Tongue (tissue), 2 donors: Measurements from ENCODE around the gene FLCN. TPM values are rescaled to one million over a fixed set of nuclear protein-coding genes. Genes with fewer than 3 reads are reported as not detected.
"Not testable (repeated sequence)": the region's sequence is repeated elsewhere in the genome, so short reads cannot be mapped to it uniquely, and the experiment has no call there.

Experiments
- DNase-seq: peaks from one replicate; pipeline ENCODE4 v3.0.0-alpha.2; 2015
- total RNA-seq: library from RNA; depleted of rRNA; stranded (reverse); fragments of >200 nt; gene quantifications from one replicate; pipeline ENCODE4 v1.2.3, GENCODE V29; 2014

FLCN gene
- total RNA-seq, 1 donor from 2014 or later, result 58.9 TPM

DNA sequence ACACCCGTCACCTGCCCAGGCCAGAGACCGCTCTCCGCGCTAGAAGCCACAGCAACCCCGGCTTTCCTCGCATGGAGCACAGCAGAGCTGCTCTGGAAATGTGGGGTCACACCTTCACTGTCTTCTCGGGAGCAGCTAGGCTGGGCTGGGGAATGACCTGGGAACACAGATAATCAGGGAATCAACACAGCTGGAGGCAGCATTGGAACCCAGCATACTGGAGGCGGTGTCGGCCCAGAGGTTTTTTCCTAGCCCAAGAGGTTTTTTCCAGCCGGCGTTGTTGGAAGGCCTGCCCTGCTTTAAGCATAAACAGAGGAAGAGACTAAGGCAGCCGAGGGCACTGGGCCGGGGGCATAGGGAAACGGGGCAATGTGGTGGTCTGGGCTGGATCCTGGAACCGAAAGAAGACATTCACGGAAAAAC is 30.0 kb downstream of the FLCN start:
- DNase-seq, result no peak

DNA sequence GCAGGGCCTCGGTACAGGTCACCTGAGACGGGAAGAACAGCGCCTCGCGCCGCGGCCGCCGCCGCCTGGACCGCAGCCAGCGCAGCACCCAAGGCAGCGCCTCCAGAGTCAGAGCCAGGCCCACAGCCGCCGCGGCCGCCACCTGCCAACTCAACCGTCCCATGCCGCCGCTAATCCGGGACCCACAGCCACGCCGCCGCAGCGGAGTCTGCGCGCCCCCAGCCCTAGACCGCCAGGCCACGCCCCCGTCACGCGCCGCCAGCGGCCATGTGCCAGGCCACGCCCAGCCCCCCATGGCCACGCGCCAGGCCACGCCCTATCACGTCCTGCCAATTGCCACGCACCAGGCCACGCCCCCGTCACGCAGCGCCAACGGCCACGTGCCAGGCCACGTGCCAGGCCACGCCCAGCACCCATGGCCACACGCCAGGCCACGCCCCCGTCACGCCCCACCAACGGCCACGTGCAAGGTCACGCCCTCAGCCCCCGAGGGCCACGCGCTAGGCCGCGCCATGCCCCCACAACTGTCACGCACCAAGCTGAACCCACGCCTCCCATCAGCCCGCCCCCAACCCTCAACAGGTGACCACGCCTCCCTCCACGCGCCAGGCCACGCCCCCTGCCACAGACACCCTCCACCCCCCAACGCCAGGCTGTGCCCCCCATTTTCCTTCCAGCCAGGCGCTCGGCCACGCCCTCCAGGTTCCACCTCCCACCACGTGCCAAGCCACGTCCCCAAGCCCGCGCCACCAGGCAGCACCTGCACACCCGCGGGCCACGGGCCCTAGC is 30.6 kb downstream of the FLCN start, which contains the start of gene PLD6:
Gene PLD6, minus strand, starts transcription at position 210 of the 789 bp plus-strand sequence. Its CDS starts 47 bp downstream, at position 163.
- peak; percentile 75 for DNase-seq

DNA sequence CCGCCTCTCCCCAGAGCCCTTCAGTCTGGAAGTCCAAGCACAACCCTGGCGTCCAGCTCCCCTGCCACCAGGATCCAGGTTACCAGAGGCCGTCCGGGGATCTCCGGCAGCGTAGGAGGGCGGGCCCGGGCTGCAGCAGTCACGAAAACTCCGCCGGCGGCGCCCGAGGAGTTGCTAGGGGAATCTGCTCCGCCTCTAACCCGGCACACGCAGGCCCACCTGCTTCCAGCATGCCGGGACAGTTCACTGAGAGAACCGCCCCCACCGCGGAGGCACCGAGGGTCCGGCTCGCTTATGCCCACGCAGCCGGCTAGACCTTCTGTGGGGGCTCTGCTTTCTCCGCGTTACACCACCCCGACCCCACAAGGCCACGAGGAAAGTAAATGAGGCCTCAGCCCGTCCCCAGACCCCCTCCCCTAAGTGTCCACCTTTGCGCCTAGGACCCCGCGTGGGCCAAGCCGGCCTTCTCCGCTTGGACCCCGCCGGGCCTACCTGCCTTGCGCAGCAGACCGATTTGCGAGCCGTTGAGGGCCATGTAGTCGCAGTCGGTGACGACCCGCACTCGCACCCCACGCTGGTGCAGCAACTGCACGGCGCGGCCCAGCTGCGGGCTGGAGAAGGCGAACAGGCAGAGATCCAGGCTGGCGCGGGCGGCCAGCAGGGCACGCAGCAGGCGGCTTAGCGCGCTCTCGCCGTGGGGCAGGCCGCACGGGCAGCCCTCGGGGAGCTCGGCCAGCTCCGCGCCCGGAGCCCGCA is 31.4 kb downstream of the FLCN start:
- peak; percentile 74 for DNase-seq

DNA sequence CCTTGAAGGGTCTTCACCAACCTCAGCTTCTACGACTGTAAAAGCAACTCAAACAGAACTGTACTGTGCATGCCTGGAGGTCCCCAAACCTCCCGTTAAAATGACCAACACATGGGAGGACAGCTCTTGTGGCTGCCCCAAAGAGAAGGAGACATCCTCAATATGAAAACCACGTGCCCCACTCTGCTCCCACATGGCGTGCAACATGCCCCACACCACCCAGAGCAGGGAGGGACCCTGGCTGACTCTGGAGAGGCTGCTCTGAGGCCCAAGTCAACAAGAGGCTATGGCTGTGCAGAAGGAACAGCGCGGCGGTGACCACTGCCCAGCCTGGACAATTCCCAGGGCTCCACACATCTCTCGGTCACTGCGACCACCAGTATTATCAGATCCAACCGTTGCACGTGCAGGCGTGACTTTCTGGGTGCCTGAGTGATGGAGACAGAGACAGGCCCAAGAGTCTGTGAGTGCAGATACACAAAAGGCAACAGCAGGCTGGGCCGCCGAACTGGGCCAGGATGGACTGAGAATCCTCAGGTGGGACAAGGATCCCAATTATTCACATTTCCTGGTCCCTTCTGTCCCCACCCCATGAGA is 32.2 kb downstream of the FLCN start:
- DNase-seq, result no peak

DNA sequence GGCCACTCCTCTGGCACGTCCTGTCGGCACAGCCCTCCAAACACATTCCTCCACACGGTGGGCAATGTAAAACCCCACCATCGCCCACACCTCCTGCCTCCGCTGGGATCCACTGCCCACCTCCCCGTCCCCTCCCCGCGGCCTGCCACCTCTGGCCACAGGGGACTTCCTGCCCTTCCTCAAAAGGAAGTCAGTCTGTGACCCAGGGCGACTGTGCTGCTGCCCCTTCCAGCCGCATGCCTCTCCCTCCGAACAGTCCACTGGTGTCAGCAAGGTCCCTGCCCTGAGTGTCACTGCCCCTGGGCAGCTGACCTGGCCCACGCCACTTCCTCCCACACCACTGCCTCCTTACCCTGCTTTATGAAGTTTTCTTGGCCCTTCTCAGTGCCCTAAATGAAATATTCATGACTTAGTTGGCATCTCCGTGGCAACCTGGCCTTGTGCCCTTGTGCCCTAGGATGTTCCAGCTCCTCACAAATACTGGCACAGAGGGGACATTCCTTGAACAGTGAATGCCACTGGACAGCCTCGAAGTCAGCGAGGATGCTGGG is 32.9 kb downstream of the FLCN start:
- no peak for DNase-seq

DNA sequence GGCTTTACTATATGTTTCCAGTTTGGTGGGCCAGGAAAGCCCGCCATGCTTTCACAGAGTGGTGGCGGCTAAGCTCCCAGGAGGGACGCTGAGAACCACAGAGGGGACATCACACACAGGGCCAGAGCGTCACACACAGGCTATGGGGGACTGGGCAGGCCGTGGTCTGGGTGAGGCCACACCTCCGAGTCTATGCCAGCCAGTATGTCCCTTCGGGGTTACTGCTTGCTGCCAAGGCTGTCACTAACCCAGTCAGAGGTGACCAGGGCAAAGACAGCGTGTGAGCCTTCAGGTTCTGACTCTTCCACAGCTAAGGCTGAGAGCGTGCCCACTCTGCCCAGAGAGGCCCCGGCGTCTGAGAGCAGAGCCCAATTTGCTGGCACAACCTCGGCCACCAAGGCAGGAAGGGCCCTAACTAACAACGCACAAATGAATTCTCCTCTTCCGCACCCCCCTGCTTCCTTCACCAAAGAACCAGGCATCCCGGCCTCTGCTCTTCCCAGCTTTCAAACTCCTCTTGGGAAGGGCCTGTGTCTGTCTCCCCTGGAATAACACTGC is 33.7 kb downstream of the FLCN start:
- no peak for DNase-seq

DNA sequence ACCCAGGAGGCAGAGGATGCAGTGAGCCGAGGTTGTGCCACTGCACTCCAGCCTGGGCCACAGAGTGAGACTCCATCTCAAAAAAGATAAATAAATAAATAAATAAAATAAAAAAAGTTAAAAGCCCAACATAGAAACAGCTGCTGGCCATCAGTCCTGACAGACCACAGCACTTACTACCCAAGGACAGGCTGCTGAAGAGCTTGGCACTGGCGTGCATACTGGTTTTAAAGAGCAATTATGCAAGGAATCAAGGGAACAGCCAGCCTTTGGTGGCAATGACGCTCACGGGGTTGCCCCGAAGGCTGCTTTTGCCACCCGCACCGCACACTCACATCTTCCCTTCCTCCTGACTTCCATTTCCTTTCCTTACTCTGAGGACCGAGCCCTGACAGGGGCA is 35.1 kb downstream of the FLCN start:
- DNase-seq, result no peak

DNA sequence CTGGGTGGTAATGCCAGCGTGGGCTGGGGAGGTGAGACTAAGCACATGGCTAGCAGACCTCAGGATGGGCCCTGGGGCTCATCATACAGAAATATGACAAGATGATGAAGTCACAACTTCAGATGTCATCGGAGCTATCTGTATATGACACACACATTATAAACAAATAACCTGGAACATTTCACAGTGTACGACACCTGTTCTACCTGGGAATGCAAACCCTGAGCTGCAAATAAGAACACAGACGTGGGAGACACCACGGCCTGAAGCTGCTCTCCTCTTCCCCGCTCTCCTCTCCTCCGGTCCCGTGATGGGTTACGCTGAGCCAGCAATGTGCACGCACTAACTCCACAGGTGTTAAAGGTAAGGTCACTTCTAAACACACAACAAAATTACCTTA is 35.7 kb downstream of the FLCN start:
- DNase-seq, result no peak

DNA sequence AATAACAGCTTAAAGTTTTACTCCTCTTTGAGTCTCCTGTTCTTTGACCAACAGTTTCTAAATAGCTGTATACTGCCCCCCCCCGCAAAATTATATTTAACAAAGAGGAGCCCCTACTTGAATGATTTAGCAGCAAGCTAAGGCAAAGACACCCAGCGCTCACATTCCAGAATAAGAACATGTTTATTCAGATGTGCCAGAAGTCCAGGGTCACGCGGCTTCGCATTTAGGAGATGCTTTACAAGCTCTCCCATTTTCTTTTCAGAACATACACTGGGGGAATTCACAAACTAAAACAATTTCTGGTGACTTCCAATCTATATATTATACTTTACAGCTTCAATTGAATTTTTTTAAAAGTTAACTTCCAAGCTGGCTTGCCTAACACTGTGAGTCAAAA is 36.1 kb downstream of the FLCN start:
- peak; percentile 59 for DNase-seq

DNA sequence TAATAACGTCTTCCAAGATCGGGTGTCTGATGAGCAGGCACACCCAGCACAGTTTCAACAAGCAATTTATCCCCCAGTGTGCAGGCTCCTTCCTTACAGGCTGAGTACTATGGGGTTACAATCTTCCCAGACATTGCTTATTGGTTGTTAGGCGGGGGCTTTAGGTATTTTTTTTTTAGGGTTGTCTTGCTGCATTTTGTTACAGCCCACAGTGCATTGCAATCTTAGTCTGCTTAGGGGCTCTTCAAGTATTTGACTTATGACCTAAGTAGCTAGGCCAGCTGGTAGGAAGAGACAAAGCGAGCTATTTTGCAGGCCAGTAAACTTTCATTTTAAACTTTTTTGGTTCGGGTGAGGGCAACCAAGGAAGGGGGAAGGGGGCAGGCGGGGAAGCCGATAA is 36.7 kb downstream of the FLCN start:
- no peak for DNase-seq

DNA sequence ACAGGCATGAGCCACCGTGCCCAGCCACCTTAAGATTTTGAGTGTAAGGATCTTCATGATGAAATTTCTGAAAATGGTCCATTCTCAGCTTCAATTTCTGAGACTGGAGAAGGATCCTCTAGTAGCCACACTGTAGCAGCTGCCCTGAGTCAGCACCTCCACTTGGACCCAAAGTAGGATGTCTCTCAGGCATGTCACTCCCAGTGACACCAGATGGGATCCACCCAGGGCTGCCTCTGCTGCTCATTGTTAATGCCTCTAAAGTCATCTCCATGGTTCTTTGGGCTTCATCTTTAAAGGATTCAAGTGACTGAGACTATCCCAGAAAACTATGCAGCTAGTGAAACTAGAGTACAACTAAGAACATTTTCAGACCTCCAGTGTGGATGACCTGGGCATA is 38.7 kb downstream of the FLCN start:
- DNase-seq, result no peak

DNA sequence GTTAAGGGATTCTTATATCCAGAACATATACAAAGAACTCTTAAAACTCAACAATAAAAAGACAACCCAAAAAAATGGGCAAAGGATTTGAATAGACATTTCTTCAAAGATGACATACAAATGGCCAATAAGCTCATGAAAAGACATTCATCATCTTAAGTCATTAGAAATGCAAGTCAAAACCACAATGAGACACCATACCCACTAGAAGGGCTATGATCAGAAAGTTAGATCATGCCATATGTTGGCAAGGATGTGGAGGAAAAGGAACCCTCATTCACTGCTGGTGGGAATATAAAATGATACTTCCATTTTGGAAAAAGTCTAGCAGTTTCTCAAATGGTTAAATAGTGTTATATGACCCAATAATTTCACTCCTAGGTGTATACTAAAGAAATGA is 40.2 kb downstream of the FLCN start:
- DNase-seq, result no peak

DNA sequence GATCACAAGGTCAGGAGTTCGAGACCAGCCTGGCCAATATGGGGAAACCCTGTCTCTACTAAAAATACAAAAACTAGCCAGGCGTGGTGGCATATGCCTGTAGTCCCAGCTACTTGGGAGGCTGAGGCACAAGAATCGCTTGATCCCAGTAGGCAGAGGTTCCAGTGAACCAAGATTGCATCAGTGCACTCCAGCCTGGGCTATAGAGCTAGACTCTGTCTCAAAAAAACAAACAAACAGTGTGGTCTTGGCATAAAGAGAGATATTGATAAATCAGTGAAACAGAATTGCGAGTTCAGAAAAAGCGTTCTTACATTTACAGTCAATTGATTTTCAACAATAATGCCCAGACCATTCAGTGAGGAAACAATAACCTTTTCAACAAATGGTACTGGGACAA is 41.5 kb downstream of the FLCN start:
- not testable (repeated sequence) for DNase-seq

DNA sequence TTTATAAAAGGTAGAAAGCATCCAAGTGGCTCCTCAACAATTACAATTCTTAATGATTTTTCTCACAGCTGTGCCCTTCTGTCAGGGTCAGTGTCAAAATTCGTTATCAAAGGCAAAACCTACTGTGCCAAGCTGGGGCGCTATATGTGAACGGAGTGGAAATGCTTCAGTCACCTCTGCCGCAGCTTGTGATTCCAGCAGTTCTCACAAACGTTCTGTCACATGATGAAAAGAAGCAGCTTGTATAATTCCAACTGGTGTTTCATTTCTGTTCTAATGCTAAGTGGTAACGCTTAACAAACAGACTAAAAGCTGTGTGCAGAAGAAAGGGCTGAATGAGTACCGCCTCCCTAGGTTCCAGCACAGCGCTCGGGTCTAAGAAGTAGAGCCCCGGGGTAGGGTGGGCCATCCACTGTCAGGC is 45.0 kb downstream of the FLCN start:
- peak; percentile 57 for DNase-seq

DNA sequence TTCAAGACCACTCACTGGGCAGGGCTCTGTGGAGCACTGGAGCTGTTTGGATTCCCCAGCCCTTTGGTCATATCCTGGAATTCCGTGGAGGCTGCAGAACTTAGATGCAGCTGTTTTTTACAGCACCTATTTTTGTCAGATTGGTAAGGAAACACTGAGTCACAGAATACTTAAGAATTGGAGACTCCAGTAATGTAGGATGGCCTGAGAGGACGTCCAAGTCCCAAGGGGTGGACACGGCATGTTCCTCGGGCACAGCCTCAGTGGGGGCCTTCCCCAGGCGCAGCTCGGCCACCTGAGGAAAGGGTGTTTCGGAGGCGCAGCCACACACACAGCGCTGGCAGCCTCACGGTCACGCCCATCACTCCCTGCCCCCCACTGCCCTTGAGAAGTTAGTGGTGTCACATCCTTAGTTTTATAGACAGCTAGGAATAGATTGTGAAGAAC is 45.6 kb downstream of the FLCN start:
- no peak for DNase-seq

DNA sequence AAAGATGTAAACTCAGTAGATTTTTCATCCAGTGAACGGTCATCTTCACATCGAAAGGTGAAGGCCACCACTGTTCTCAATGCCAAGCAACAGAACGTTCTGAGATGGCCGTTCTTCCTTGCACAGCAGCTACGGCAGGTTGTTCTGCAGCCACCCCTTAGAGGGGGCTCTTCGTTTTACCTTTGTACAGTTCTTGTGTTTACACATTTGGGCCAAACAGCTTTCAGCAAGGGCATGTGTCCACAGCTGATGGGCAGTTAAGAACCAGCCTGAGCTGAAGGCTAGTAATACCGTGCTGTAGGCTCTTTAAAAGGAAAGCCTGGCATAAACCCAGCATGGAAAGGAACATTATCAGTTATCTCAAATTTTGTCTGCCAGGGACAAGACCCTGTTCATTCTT is 46.8 kb downstream of the FLCN start:
- DNase-seq, result no peak

DNA sequence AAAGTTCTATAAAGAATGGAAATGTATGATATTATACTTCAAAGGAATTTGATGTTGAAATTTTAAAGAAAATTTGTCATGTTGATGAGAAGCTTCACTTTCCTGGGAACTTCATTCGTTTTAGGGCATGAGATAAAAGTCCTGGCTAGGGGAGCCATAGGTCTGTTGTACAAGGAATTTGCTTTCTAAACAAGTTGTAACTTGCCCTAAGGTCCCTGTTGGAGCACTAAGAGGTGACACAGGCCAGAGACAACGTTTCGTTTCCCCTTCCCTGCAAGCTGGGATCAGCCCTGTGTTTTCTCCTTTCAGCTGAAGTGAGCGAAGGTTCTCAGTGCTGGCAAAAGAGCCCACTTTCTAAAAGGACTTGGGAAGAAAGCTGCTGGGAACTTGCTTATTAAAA is 47.4 kb downstream of the FLCN start:
- no peak for DNase-seq

DNA sequence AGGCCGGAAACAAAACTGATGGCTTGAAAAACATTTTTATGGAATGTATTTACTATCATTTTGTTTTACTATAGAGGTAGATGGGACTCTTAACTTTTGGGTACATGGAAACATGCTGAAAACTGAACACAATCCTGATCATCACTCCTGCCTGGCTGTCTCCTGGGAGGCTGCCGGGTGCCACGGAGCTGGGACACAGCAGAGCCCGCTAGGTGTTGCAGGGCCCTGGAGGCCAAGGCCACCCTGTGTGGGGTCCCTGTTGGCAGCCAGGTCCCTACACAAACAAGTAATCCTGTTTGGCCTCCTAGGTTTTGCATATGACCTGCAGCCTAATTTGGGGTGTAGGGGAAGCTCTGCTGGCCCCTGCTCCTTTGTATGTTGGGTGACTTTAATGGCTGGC is 48.4 kb downstream of the FLCN start:
- DNase-seq, result no peak

DNA sequence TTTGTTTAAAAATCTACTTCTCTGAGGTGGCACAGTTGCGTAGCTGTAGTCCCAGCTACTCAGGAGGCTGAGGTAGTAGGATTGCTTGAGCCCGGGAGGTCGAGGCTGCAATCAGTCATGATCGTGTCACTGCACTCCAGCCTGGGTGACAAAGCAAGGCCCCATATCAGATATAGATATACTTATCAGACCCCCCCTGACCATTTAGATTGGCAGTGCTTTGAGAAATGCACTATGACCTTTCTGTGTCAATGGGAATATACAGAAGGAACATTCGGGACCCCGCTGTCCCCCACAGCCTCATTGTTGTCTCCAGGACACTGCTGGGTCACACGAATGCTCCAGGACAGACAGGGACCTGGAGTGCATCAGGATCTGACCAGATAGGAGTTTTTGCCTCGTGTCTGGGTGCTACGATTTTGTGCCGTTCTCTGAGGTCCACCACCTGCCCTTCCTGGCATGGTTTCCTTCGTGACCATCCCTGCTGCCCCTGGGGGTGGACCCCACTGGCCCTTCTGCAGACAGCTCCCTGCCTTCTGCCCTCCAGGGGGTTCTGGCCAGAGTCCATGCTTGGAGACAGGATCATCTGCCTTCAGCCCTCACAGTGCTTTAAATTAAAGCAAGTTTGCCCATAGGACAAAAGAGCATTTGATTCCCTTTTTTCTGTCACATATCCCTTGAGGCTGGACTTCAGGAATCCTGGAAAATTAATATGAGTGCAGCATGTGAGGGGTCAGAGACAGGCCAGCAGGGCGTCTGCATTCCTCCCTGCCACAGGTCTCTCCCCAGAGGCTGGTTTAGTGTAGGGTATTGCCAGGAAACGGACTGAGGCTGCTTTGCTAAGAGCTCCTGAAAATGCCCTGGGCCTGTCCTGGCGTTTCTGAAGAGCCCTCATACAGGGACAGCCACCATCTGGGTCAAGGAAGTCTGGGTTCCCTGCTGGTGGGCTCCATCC is 50.1 kb downstream of the FLCN start:
- no peak for DNase-seq

DNA sequence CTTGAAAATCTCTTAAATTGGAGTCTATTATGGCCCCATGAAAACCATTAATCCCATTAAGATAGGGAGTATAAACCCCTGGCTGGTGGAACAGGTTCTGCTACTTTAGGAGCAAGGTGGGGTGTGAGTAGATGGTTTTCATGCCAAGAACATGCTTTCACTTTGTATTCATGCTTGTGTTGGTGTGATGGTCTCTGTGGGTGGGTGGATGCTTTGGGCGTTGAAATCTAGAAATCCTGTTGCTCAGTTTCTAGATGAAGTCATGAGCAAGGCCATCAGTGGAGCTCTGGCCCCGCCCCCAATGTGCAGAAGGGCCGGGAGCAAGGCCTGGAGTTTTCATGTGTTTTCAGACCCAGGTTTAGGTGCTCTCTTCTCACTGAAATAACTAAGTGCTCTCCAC is 50.9 kb downstream of the FLCN start:
- DNase-seq, result peak; percentile 65
